GM12891 (cell line): ENCODE measurements around the gene CA10.

Experiments
- PAX5 ChIP-seq: IDR thresholded peaks from 2 replicates; pipeline ENCODE4 v1.6.1; 2011; ENCODE audit warnings: low read length, moderate library complexity, mild to moderate bottlenecking; ENCODE audit not compliant: insufficient read depth, severe bottlenecking
- POLR2A ChIP-seq: IDR thresholded peaks from 2 replicates; pipeline ENCODE4 v1.6.1; 2011; ENCODE audit warnings: low read depth, low read length, control low read depth
- POLR2AphosphoS5 ChIP-seq: IDR thresholded peaks from 2 replicates; pipeline ENCODE4 v1.6.1; 2011; ENCODE audit warnings: low read depth, low read length, control low read depth
- POU2F2 ChIP-seq: IDR thresholded peaks from 2 replicates; pipeline ENCODE4 v1.6.1; 2011; ENCODE audit warnings: low read depth, mild to moderate bottlenecking, control low read depth, low read length, moderate library complexity
- SPI1 ChIP-seq: IDR thresholded peaks from 2 replicates; pipeline ENCODE4 v1.6.1; 2011; ENCODE audit warnings: low read depth, low read length, control low read depth
- TAF1 ChIP-seq: IDR thresholded peaks from 2 replicates; pipeline ENCODE4 v1.6.1; 2011; ENCODE audit warnings: low read depth, low read length, control low read depth

DNA sequence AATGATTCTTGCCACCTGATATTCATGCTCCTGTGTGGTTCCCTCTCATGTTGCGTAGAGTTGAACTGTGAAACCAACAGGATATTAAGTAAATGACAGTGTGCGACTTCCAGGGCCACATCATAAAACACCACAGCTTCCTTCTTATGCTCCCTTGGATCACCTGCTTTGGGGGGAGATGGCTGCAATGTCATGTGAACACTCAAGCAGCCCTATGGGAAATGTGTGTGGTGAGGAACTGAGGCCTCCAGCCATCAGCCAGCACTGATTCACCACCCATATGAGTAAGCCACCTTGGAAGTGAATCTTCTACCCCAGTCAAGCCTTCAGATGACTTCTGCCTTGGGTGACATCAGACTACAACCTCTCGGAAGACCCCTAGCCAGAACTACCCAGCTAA is 470.6 kb downstream of the CA10 start:
- no peak for TF ChIP-seq POLR2A
- TF ChIP-seq POU2F2 = no peak
- no peak for TF ChIP-seq POLR2AphosphoS5
- TF ChIP-seq TAF1 = no peak
- no peak for TF ChIP-seq SPI1
- TF ChIP-seq PAX5 = no peak
